Skeletal muscle satellite cell (primary cell): Measurements from ENCODE around the gene POLR3G.

Source experiments
- H3K27me3 ChIP-seq: 2 replicates; pipeline ENCODE4 v1.7.0; 2013; ENCODE audit warnings: low read length; ENCODE audit not compliant: control insufficient read depth, insufficient read depth
- H3K36me3 ChIP-seq: 2 replicates; pipeline ENCODE4 v1.7.0; 2013; ENCODE audit warnings: mild to moderate bottlenecking, control low read depth, low read length; ENCODE audit not compliant: insufficient read depth
- H3K4me1 ChIP-seq: 2 replicates; pipeline ENCODE4 v1.7.0; 2013; ENCODE audit warnings: low read length; ENCODE audit not compliant: control insufficient read depth, insufficient read depth
- H3K4me2 ChIP-seq: 2 replicates; pipeline ENCODE4 v1.7.0; 2013; ENCODE audit warnings: mild to moderate bottlenecking, low read length
- H3K4me3 ChIP-seq: 2 replicates; pipeline ENCODE4 v1.7.0; 2013; ENCODE audit warnings: low read length
- H3K9ac ChIP-seq: 2 replicates; pipeline ENCODE4 v1.7.0; 2013; ENCODE audit warnings: mild to moderate bottlenecking, low read depth, low read length, moderate library complexity
- H3K9me3 ChIP-seq: replicated peaks from 2 replicates; pipeline ENCODE4 v1.7.0; 2013; ENCODE audit warnings: mild to moderate bottlenecking, control low read depth, low read length

Gene POLR3G

GRCh38 chr5:90555666-90556065, 81.0 kb downstream of the POLR3G start:
- no peak overlapping the region for H3K9ac ChIP-seq
- peaks cover 80% of the 10 kb centered on the region for H3K27me3 ChIP-seq
- no peaks in the 10 kb centered on the region for H3K9me3 ChIP-seq
- H3K4me1 ChIP-seq = peaks cover 9% of the 10 kb centered on the region
- no peaks in the 10 kb centered on the region for H3K36me3 ChIP-seq
- H3K4me2 ChIP-seq = no peak overlapping the region
- no peak overlapping the region for H3K4me3 ChIP-seq

- H3K4me3 ChIP-seq = no peak overlapping the region
- H3K9ac ChIP-seq = no peak overlapping the region
- no peaks in the 10 kb centered on the region for H3K9me3 ChIP-seq
- H3K27me3 ChIP-seq = peaks cover 90% of the 10 kb centered on the region
- H3K36me3 ChIP-seq = no peaks in the 10 kb centered on the region
- H3K4me1 ChIP-seq = peaks cover 9% of the 10 kb centered on the region
- no peak overlapping the region for H3K4me2 ChIP-seq
Measured at GRCh38 chr5:90557391-90557790, 82.7 kb downstream of the POLR3G start.

GRCh38 chr5:90557871-90558270, 83.2 kb downstream of the POLR3G start:
- Histone ChIP-seq H3K4me3 (no peak overlapping the region), H3K4me2 (peak overlapping the region; percentile 77), H3K4me1 (peaks cover 9% of the 10 kb centered on the region), H3K36me3 (no peaks in the 10 kb centered on the region), H3K9me3 (no peaks in the 10 kb centered on the region), H3K9ac (no peak overlapping the region), H3K27me3 (peaks cover 90% of the 10 kb centered on the region)

DNA sequence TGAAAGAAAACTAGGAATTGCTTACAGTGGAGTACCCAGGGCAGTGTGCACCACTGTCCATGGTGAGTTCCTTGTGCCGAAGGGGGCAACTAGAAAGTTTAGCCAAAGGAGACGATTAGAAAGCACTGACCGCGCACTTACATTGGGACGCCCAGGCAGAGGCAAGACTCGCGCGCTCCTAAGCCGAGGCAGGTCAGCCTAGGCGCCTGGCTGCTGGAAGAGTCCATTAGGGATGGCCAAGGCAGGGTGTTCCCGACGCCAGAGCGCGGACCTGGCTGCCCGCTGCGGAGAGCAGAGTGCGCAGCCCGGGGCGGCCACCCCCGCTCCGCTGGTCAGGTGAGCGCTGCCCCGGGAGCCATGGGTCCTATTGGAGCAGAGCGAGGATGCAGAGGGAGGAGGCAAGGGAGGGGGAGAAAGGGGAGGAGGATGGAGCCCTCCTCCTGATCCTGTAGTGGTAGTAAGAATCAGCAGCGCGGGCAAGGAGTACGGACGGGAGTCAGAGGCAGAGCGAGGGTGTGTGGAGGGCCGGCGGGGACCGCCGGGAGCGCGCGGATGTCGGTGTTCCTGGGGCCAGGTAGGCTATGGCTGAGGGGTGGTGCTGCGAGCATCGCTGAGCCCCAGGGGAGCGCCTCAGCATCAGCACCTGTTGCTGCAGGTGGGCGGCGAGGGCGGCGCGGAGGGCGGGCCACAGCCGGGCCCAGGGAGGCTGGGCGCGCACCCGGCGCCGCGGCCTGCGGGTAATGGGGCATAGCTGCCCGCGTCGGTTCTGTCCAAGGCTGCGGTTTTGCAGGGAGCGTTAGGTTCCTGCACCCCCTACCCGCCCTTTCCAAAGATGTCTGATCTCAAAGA, 83.9 kb downstream of the POLR3G start, which contains the start of gene ADGRV1:
Gene ADGRV1, plus strand, starts transcription at position 454 of the 849 bp plus-strand sequence. Its CDS starts 99 bp downstream, at position 553.
- Histone ChIP-seq H3K36me3 (no peaks in the 10 kb centered on the region), H3K27me3 (peaks cover 87% of the 10 kb centered on the region), H3K9ac (no peak within 1 kb of the TSS), H3K9me3 (no peaks in the 10 kb centered on the region), H3K4me3 (peak within 1 kb of the TSS; percentile 51), H3K4me1 (peaks cover 9% of the 10 kb centered on the region), H3K4me2 (peak within 1 kb of the TSS; percentile 77)

DNA sequence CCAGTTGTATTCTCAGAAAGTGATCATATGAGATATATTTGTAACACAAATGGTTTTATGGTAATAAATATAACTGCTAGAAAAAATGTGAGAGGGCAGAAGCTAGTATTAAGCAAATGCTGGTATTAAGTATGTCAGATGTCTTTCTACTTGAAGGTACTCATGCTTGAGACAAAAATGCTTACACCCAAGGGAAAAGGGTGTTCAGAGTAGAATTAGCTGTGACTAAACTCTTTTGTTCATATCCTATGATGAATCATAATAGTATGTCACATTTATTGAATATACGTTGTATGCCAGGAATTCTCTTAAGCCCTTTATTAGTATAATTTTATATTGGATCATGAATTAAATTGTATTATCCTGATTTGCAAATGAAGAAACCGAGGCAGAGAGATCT, 86.1 kb downstream of the POLR3G start:
- H3K4me1 ChIP-seq = peaks cover 9% of the 10 kb centered on the region
- no peak overlapping the region for H3K9ac ChIP-seq
- no peak overlapping the region for H3K4me2 ChIP-seq
- H3K9me3 ChIP-seq = no peaks in the 10 kb centered on the region
- no peak overlapping the region for H3K4me3 ChIP-seq
- H3K36me3 ChIP-seq = no peaks in the 10 kb centered on the region
- peaks cover 72% of the 10 kb centered on the region for H3K27me3 ChIP-seq

DNA sequence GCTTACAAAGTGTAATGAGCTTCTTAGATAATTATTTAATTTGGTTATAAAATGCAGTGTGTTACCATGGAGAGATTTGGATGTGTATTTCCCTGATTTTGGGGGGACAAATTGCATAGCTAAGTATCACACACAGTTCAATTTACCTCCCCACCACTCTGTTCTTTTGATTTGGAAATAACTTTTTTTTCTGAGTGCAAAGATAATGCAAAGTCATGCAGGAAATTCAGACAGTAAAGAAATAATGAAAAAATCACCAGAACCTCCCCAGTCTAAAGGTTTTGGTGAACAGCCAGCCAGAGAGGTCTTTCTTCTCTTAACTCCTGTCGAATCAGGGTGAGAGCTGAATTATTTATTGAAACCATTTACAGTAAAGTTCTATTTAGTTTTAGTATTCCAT, 87.1 kb downstream of the POLR3G start:
- H3K4me1 ChIP-seq = peaks cover 9% of the 10 kb centered on the region
- H3K9me3 ChIP-seq = no peaks in the 10 kb centered on the region
- H3K4me3 ChIP-seq = no peak overlapping the region
- no peak overlapping the region for H3K9ac ChIP-seq
- no peaks in the 10 kb centered on the region for H3K36me3 ChIP-seq
- peaks cover 64% of the 10 kb centered on the region for H3K27me3 ChIP-seq
- H3K4me2 ChIP-seq = no peak overlapping the region

GRCh38 chr5:90562341-90562740, 87.7 kb downstream of the POLR3G start:
- Histone ChIP-seq H3K36me3 (no peaks in the 10 kb centered on the region), H3K4me3 (no peak overlapping the region), H3K4me2 (no peak overlapping the region), H3K9me3 (no peaks in the 10 kb centered on the region), H3K4me1 (peaks cover 9% of the 10 kb centered on the region), H3K9ac (no peak overlapping the region), H3K27me3 (peaks cover 61% of the 10 kb centered on the region)

DNA sequence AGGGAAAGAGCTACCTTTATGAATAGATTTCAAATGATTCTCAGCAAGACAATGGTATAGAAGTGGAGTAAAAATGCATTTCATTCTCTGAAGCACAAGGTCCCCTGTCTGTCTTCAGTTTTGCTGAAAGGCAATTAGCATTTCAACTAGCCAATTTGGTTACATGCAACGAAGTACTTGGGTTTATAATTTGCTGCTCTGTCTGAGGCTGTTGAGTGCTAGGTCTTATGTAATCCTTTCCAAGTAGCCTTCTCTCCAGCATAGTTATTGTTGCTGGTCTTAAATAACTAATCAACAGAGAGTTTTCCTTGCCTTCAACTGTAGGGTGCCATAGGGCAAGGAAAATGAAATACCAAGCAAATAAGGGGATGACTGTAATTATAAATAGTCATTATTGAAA, 88.4 kb downstream of the POLR3G start:
- Histone ChIP-seq H3K4me1 (peaks cover 9% of the 10 kb centered on the region), H3K36me3 (no peaks in the 10 kb centered on the region), H3K4me3 (no peak overlapping the region), H3K27me3 (peaks cover 53% of the 10 kb centered on the region), H3K4me2 (no peak overlapping the region), H3K9ac (no peak overlapping the region), H3K9me3 (no peaks in the 10 kb centered on the region)
